Esophagus squamous epithelium (tissue), 4 donors: ENCODE results near the gene NOD1.
"Not testable (repeated sequence)": the region's sequence is repeated elsewhere in the genome, so short reads cannot be mapped to it uniquely, and the experiment has no call there.

Source experiments
- POLR2A ChIP-seq, 4 donors: fragments of 450-650 bp; IDR thresholded peaks; one replicate each; pipeline ENCODE4 v1.6.1; 2017; ENCODE audit warnings: antibody characterized with exemption in 4 of 4, mild to moderate bottlenecking in 4 of 4, moderate library complexity in 3 of 4
- TF ChIP-seq, protein P1 (sequence below), 6 experiments: fragments of 450-650 bp in 4 of 6; fragments of 200-600 bp in 2 of 6; sonication (generic) in 2 of 6; IDR thresholded peaks; one replicate each; pipeline ENCODE4 v1.5.1; 2016 to 2019; ENCODE audit warnings: antibody characterized with exemption in 6 of 6, mild to moderate bottlenecking in 4 of 6, moderate library complexity in 4 of 6

DNA sequence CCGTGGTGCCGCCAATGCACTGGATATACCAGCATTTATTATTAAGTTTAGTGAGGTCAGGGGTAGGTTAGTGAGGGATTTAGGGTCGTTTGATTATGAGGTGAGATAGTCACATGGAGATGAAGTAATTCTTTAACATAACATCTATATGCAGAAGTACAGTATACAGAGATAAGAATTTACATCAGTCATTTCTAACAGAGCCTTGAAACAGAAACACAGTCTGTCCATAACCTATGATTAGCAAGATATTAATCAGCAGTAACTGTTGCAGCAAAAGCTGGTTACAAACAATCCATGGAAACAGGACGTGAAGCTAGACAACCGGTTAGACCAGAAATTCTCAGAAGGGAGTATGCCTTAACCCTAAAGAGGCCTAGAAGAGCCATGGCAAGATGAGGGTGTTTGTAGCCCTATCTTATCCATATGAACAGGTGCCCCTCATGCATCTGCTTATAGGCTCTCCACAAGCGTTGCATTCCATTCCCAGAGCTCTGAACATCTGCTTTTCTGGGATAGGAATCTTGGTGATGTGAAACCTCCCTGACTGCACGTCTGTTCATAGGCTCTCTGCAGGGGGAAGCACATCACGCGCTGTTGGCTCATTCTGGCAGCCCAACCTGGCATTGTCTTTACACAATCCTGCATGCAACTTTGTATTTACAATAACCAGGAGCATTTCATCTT is 30.7 kb upstream of the NOD1 start:
- TF ChIP-seq, protein P1, sequence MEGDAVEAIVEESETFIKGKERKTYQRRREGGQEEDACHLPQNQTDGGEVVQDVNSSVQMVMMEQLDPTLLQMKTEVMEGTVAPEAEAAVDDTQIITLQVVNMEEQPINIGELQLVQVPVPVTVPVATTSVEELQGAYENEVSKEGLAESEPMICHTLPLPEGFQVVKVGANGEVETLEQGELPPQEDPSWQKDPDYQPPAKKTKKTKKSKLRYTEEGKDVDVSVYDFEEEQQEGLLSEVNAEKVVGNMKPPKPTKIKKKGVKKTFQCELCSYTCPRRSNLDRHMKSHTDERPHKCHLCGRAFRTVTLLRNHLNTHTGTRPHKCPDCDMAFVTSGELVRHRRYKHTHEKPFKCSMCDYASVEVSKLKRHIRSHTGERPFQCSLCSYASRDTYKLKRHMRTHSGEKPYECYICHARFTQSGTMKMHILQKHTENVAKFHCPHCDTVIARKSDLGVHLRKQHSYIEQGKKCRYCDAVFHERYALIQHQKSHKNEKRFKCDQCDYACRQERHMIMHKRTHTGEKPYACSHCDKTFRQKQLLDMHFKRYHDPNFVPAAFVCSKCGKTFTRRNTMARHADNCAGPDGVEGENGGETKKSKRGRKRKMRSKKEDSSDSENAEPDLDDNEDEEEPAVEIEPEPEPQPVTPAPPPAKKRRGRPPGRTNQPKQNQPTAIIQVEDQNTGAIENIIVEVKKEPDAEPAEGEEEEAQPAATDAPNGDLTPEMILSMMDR (IDR thresholded peaks at IDR 0.05) = not testable (repeated sequence)
- TF ChIP-seq POLR2A (IDR thresholded peaks at IDR 0.05) = not testable (repeated sequence)
